ENCODE results near the gene ICE2.
A peak's percentile ranks its signal among the peaks of the same experiment; 100 is the strongest.

- no peak for TF ChIP-seq CTCF (conservative IDR thresholded peaks at IDR 0.05; ENCODE audit: low read depth, low read length)
- peak; percentile 86; the same call in 1 of the 2 replicates for TF ChIP-seq CHD1 (IDR thresholded peaks at IDR 0.05; ENCODE audit: low read depth, low read length)
- peak; percentile 99 for TF ChIP-seq CEBPB (IDR thresholded peaks at IDR 0.05; ENCODE audit: low read depth, low read length)
- TF ChIP-seq POLR2A (IDR thresholded peaks at IDR 0.05; ENCODE audit: low read depth, low read length), result no peak; the same call in 1 of the 2 replicates
These were observed 99.2 kb downstream of the ICE2 start for GRCh38 chr15:60379525-60380274.

All from IMR-90 (cell line).